MCF 10A (cell line): ENCODE measurements around the gene EIF3A. TPM values are rescaled to one million over a fixed set of nuclear protein-coding genes. Genes with fewer than 3 reads are reported as not detected.

ENCODE experiments used
- BruUV-seq: library from RNA; stranded (reverse); fragments of 400-500 nt; replicated peaks from 2 replicates; lab custom pipeline; 2021; lab: Mats Ljungman, UMichigan
- CTCF ChIA-PET: fragments of 300-600 bp; sonication (Branson Sonifier 250); formaldehyde crosslinking; extraction: SDS; loops from one replicate; lab custom pipeline; 2021; ENCODE audit warnings: antibody characterized with exemption, inconsistent platforms; lab: Yijun Ruan, JAX
- POLR2A ChIA-PET: fragments of 300-600, 350-650 bp; sonication (Branson Sonifier 250); formaldehyde crosslinking; extraction: SDS; loops from one replicate; lab custom pipeline; 2020; ENCODE audit warnings: antibody characterized with exemption, inconsistent platforms; lab: Yijun Ruan, JAX
- DNase-seq: peaks from one replicate; pipeline ENCODE4 v3.0.0-alpha.2; 2018; ENCODE audit not compliant: unreplicated experiment
- H3K27ac Mint-ChIP-seq: one replicate; pipeline ENCODE4 v1.8.0; 2022; ENCODE audit warnings: mild to moderate bottlenecking, low read depth, mixed read lengths; ENCODE audit not compliant: unreplicated experiment
- H3K27me3 Mint-ChIP-seq: one replicate; pipeline ENCODE4 v1.8.0; 2022; ENCODE audit warnings: mixed read lengths; ENCODE audit not compliant: insufficient read depth, unreplicated experiment
- H3K36me3 Mint-ChIP-seq: one replicate; pipeline ENCODE4 v1.8.0; 2022; ENCODE audit warnings: mild to moderate bottlenecking, moderate library complexity, mixed read lengths; ENCODE audit not compliant: insufficient read depth, unreplicated experiment
- H3K4me1 Mint-ChIP-seq: one replicate; pipeline ENCODE4 v1.8.0; 2022; ENCODE audit warnings: mixed read lengths; ENCODE audit not compliant: insufficient read depth, unreplicated experiment
- H3K4me3 Mint-ChIP-seq: one replicate; pipeline ENCODE4 v1.8.0; 2022; ENCODE audit warnings: mild to moderate bottlenecking, moderate library complexity, mixed read lengths; ENCODE audit not compliant: unreplicated experiment
- H3K9me3 Mint-ChIP-seq: one replicate; pipeline ENCODE4 v1.8.0; 2022; ENCODE audit warnings: mixed read lengths; ENCODE audit not compliant: unreplicated experiment
- intact Hi-C: fragments of 100-400 bp; cut with micrococcal nuclease; formaldehyde crosslinking; loops from 2 replicates; pipeline ENCODE4 v1.14.1; 2022
- total RNA-seq: library from RNA; stranded (reverse); gene quantifications from 2 replicates; pipeline ENCODE4 v1.2.3, GENCODE V29; 2022
- TF ChIP-seq, protein P1 (sequence below): fragments of 200-600 bp; IDR thresholded peaks from one replicate; pipeline ENCODE4 v1.8.0; 2022; ENCODE audit warnings: antibody characterized with exemption, mild to moderate bottlenecking; ENCODE audit not compliant: unreplicated experiment

EIF3A gene
- total RNA-seq, 1 experiment from 2014 or later = 226 TPM

- TF ChIP-seq, protein P1, sequence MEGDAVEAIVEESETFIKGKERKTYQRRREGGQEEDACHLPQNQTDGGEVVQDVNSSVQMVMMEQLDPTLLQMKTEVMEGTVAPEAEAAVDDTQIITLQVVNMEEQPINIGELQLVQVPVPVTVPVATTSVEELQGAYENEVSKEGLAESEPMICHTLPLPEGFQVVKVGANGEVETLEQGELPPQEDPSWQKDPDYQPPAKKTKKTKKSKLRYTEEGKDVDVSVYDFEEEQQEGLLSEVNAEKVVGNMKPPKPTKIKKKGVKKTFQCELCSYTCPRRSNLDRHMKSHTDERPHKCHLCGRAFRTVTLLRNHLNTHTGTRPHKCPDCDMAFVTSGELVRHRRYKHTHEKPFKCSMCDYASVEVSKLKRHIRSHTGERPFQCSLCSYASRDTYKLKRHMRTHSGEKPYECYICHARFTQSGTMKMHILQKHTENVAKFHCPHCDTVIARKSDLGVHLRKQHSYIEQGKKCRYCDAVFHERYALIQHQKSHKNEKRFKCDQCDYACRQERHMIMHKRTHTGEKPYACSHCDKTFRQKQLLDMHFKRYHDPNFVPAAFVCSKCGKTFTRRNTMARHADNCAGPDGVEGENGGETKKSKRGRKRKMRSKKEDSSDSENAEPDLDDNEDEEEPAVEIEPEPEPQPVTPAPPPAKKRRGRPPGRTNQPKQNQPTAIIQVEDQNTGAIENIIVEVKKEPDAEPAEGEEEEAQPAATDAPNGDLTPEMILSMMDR = no peak
- Mint-ChIP-seq H3K27ac (no peak overlapping the region), H3K4me3 (no peak overlapping the region), H3K36me3 (peaks cover 4% of the 10 kb centered on the region), H3K27me3 (no peaks in the 10 kb centered on the region), H3K4me1 (peaks cover 30% of the 10 kb centered on the region), H3K9me3 (no peaks in the 10 kb centered on the region)
- no peak for DNase-seq
- intact Hi-C loops = loop anchor here (2.0 kb wide), 2 partner anchors 24 to 74 kb away; partner anchors contain the start of gene EIF3A
- ChIA-PET POLR2A (interaction anchor here (0.6 to 6.3 kb wide), 14 partner anchors 9 to 253 kb away, joined by 3 to 83 read pairs (median 6); partner anchors contain the start of genes CACUL1, EIF3A and NANOS1), CTCF (interaction anchor here (0.6 to 1.4 kb wide), 7 partner anchors 11 to 267 kb away, joined by 3 read pairs; no protein-coding TSS in a partner anchor)
- no TSS peak for BruUV-seq
These were observed 73.4 kb downstream of the EIF3A start for GRCh38 chr10:119007211-119007574.

- H3K36me3 Mint-ChIP-seq = peaks cover 4% of the 10 kb centered on the region
- H3K4me3 Mint-ChIP-seq = no peak overlapping the region
- peak overlapping the region; percentile 46 for H3K27ac Mint-ChIP-seq
- POLR2A ChIA-PET = interaction anchor here (0.6 to 6.3 kb wide), 17 partner anchors 9 to 253 kb away, joined by 3 to 83 read pairs (median 5); partner anchors contain the start of genes CACUL1, EIF3A and NANOS1
- peak; percentile 98 for DNase-seq
- intact Hi-C loops = loop anchor here (2.0 kb wide), 2 partner anchors 24 to 74 kb away; partner anchors contain the start of gene EIF3A
- no TSS peak for BruUV-seq
- CTCF ChIA-PET = interaction anchor here (0.5 to 1.4 kb wide), 9 partner anchors 12 to 438 kb away, joined by 3 read pairs; no protein-coding TSS in a partner anchor
- H3K4me1 Mint-ChIP-seq = peaks cover 30% of the 10 kb centered on the region
- no peaks in the 10 kb centered on the region for H3K9me3 Mint-ChIP-seq
- TF ChIP-seq, protein P1 = no peak
- no peaks in the 10 kb centered on the region for H3K27me3 Mint-ChIP-seq
These were observed 74.0 kb downstream of the EIF3A start for GRCh38 chr10:119006451-119007210.

GRCh38 chr10:119005362-119006043 lies 75.1 kb downstream of the EIF3A start:
- POLR2A ChIA-PET = interaction anchor here (0.6 to 6.3 kb wide), 8 partner anchors 8 to 207 kb away, joined by 3 to 83 read pairs (median 12); partner anchors contain the start of genes EIF3A and NANOS1
- Mint-ChIP-seq H3K4me3 (no peak overlapping the region), H3K36me3 (no peaks in the 10 kb centered on the region), H3K4me1 (peaks cover 37% of the 10 kb centered on the region), H3K27ac (no peak overlapping the region), H3K9me3 (no peaks in the 10 kb centered on the region), H3K27me3 (no peaks in the 10 kb centered on the region)
- BruUV-seq = no TSS peak
- TF ChIP-seq, protein P1 = no peak
- intact Hi-C loops = loop anchor here (2.0 kb wide), 2 partner anchors 25 to 75 kb away; partner anchors contain the start of gene EIF3A
- CTCF ChIA-PET = interaction anchor here (0.9 kb wide), 1 partner anchor 27 kb away, joined by 3 read pairs; no protein-coding TSS in a partner anchor
- DNase-seq = peak; percentile 78
